HEK293 (cell line): Measurements from ENCODE around the gene AP5Z1.
A peak's percentile ranks its signal among the peaks of the same experiment; 100 is the strongest.

Experiments
- CTCF ChIA-PET: fragments of 350-600 bp; formaldehyde crosslinking; extraction: SDS; loops from one replicate; lab custom pipeline; 2021; ENCODE audit warnings: antibody characterized with exemption; lab: Yijun Ruan, JAX
- POLR2A ChIA-PET: fragments of 300-600 bp; formaldehyde crosslinking; extraction: SDS; loops from one replicate; lab custom pipeline; 2020; ENCODE audit warnings: antibody characterized with exemption, inconsistent platforms; lab: Yijun Ruan, JAX
- H3K27ac ChIP-seq: fragments of 200-500 bp; sonication (Bioruptor generic); 2 replicates; pipeline ENCODE4 v1.5.1; 2014; ENCODE audit warnings: low read depth, low read length, control low read depth, inconsistent platforms; ENCODE audit errors: extremely low read depth
- H3K36me3 ChIP-seq, 2 experiments: fragments of 200-500 bp in 1 of 2; sonication (Bioruptor generic) in 1 of 2; 1 replicate in 1 of 2; 2 replicates in 1 of 2; pipeline ENCODE4 v1.5.1; 2014 to 2017; ENCODE audit warnings: inconsistent platforms in 2 of 2, low read length in 2 of 2; ENCODE audit not compliant: control insufficient read depth in 2 of 2, insufficient read depth in 1 of 2
- H3K4me1 ChIP-seq: fragments of 200-500 bp; sonication (Bioruptor generic); 2 replicates; pipeline ENCODE4 v1.5.1; 2014; ENCODE audit warnings: mild to moderate bottlenecking, low read length, inconsistent platforms; ENCODE audit not compliant: control insufficient read depth, insufficient read depth
- H3K4me3 ChIP-seq: 2 replicates; pipeline ENCODE4 v1.5.1; 2011; ENCODE audit warnings: low read depth, mild to moderate bottlenecking, control low read depth, low read length, moderate library complexity
- H3K9me3 ChIP-seq: fragments of 200-500 bp; sonication (Bioruptor generic); 2 replicates; pipeline ENCODE4 v1.5.1; 2014; ENCODE audit warnings: low read depth, low read length, inconsistent platforms; ENCODE audit not compliant: control insufficient read depth, insufficient read depth
- CTCF ChIP-seq: fragments of 450-650 bp; formaldehyde crosslinking; IDR thresholded peaks from 2 replicates; pipeline ENCODE4 v1.5.1; 2016; ENCODE audit warnings: missing biosample characterization, missing genetic modification characterization
- EGR2 ChIP-seq: fragments of 450-650 bp; formaldehyde crosslinking; IDR thresholded peaks from 2 replicates; pipeline ENCODE4 v1.5.1; 2016; ENCODE audit warnings: low read depth, missing biosample characterization, missing genetic modification characterization
- FEZF1 ChIP-seq: fragments of 450-650 bp; formaldehyde crosslinking; IDR thresholded peaks from 2 replicates; pipeline ENCODE4 v1.5.1; 2016; ENCODE audit warnings: missing biosample characterization, missing genetic modification characterization
- KLF9 ChIP-seq: fragments of 450-650 bp; formaldehyde crosslinking; IDR thresholded peaks from 2 replicates; pipeline ENCODE4 v1.5.1; 2016; ENCODE audit warnings: missing biosample characterization, missing genetic modification characterization, low read depth
- REPIN1 ChIP-seq: fragments of 450-650 bp; formaldehyde crosslinking; IDR thresholded peaks from 2 replicates; pipeline ENCODE4 v1.5.1; 2017; ENCODE audit warnings: missing biosample characterization, missing genetic modification characterization, low read depth
- ZNF10 ChIP-seq: fragments of 450-650 bp; formaldehyde crosslinking; IDR thresholded peaks from 2 replicates; pipeline ENCODE4 v1.5.1; 2017; ENCODE audit warnings: missing biosample characterization, missing genetic modification characterization
- ZNF174 ChIP-seq: fragments of 450-650 bp; formaldehyde crosslinking; IDR thresholded peaks from 2 replicates; pipeline ENCODE4 v1.5.0; 2017; ENCODE audit warnings: missing biosample characterization, mild to moderate bottlenecking, missing genetic modification characterization
- ZNF248 ChIP-seq: fragments of 450-650 bp; formaldehyde crosslinking; IDR thresholded peaks from 2 replicates; pipeline ENCODE4 v1.5.1; 2017; ENCODE audit warnings: missing biosample characterization, missing genetic modification characterization
- ZNF600 ChIP-seq: fragments of 450-650 bp; formaldehyde crosslinking; IDR thresholded peaks from 2 replicates; pipeline ENCODE4 v1.5.1; 2016; ENCODE audit warnings: missing biosample characterization, missing genetic modification characterization
- ZNF664 ChIP-seq: fragments of 450-650 bp; formaldehyde crosslinking; IDR thresholded peaks from 2 replicates; pipeline ENCODE4 v1.5.1; 2016; ENCODE audit warnings: missing biosample characterization, missing genetic modification characterization
- ZNF692 ChIP-seq: fragments of 450-650 bp; formaldehyde crosslinking; IDR thresholded peaks from 2 replicates; pipeline ENCODE4 v1.5.1; 2016; ENCODE audit warnings: missing biosample characterization, missing genetic modification characterization
- ZNF707 ChIP-seq: fragments of 450-650 bp; formaldehyde crosslinking; IDR thresholded peaks from 2 replicates; pipeline ENCODE4 v1.5.1; 2016; ENCODE audit warnings: missing biosample characterization, missing genetic modification characterization
- TF ChIP-seq, protein P1 (sequence below): fragments of 450-650 bp; formaldehyde crosslinking; IDR thresholded peaks from 2 replicates; pipeline ENCODE4 v1.5.1; 2016; ENCODE audit warnings: missing biosample characterization, missing genetic modification characterization
- TF ChIP-seq, protein P2 (sequence below): fragments of 450-650 bp; formaldehyde crosslinking; IDR thresholded peaks from 2 replicates; pipeline ENCODE4 v1.5.1; 2017; ENCODE audit warnings: missing biosample characterization, missing genetic modification characterization

The AP5Z1 gene

DNA sequence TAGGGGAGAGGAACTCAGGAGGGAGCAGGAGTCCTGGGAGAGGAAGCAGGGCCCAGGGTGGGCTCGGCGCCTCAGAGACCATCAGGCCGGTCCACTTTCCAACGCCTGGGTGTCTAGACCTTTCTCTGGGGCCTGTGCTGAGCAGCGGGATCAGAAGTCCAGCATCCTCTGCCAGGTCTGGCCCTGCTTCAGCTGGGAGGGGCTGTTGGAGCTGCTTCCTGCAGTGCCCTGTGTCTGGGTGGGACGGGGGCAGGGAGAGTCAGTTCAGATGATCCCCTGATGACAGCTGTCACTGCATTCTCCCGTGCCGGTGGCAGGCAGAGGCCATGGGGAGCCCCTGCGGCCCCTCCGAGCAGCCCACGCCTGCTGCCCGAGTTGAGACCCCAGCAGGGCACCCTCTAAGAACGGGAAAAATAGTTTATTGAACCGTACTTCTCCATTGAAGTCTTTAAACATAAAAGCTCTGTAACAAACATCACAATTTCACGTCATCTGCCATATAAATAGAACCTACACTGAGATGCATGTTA, 23.3 kb downstream of the AP5Z1 start:
- ChIA-PET POLR2A (interaction anchor here (1.7 kb wide), 1 partner anchor 23 kb away, joined by 7 read pairs; the partner anchor contains the start of gene AP5Z1), CTCF (interaction anchor here (0.6 to 3.1 kb wide), 11 partner anchors 8 to 528 kb away, joined by 3 to 25 read pairs (median 5); partner anchors contain the start of gene RADIL)
- no peaks in the 10 kb centered on the region; the same call in 1 of the 2 replicates for H3K4me1 ChIP-seq
- no peaks in the 10 kb centered on the region for H3K36me3 ChIP-seq
- no peak for TF ChIP-seq ZNF692 (tag by site-specific recombination)
- TF ChIP-seq ZNF10 (tag by site-specific recombination): no peak
- no peak for TF ChIP-seq FEZF1 (tag by site-specific recombination)
- TF ChIP-seq ZNF707 (tag by site-specific recombination): no peak
- no peak for TF ChIP-seq ZNF174 (tag by site-specific recombination)
- TF ChIP-seq CTCF (tag by site-specific recombination): no peak
- TF ChIP-seq ZNF248 (tag by site-specific recombination): no peak
- TF ChIP-seq, protein P1, sequence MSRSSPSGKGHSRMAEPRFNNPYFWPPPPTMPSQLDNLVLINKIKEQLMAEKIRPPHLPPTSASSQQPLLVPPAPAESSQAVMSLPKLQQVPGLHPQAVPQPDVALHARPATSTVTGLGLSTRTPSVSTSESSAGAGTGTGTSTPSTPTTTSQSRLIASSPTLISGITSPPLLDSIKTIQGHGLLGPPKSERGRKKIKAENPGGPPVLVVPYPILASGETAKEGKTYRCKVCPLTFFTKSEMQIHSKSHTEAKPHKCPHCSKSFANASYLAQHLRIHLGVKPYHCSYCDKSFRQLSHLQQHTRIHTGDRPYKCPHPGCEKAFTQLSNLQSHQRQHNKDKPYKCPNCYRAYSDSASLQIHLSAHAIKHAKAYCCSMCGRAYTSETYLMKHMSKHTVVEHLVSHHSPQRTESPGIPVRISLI: no peak
- TF ChIP-seq ZNF664 (tag by site-specific recombination): no peak
- TF ChIP-seq, protein P2, sequence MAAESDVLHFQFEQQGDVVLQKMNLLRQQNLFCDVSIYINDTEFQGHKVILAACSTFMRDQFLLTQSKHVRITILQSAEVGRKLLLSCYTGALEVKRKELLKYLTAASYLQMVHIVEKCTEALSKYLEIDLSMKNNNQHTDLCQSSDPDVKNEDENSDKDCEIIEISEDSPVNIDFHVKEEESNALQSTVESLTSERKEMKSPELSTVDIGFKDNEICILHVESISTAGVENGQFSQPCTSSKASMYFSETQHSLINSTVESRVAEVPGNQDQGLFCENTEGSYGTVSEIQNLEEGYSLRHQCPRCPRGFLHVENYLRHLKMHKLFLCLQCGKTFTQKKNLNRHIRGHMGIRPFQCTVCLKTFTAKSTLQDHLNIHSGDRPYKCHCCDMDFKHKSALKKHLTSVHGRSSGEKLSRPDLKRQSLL (tag by site-specific recombination): no peak
- no peak overlapping the region for H3K4me3 ChIP-seq
- no peak overlapping the region for H3K27ac ChIP-seq
- no peaks in the 10 kb centered on the region for H3K9me3 ChIP-seq

DNA sequence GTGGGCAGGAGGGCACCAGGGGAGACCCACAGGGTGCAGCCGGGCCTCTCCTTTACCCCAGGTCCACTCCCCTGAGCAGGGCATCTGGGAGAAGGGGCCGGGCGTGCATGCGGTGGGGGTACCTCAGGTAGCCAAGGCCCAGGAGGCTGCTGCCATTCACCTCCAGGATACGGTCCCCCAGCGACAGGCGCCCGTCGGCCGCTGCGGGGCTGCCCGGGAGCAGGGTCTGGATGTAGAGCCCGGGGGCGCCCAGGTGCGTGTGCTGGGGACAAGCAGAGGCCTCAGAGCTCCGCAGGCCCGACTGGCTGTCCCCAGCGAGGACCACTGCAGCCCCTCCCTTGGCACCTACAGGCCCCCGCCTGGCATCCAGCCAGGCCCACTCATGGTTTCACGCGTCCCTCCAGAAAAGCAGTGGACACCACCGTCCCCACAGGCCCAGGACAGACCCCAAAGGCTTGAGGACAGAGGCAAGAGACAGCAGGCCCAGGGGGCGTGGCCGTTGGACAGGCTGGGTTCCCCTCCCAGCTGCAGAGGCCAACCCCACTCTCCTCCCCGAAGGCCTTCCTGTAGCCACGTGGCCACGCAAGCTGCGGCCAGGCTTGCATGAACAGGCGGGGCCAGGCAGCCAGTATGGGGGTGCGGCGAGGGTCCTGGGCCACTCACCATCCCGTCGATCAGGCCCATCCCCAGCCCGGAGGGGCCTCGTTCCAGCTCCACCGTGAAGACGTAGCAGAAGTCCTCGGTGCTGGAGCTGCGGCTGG, 24.3 kb downstream of the AP5Z1 start:
- no peaks in the 10 kb centered on the region for H3K9me3 ChIP-seq
- H3K27ac ChIP-seq: no peak overlapping the region
- no peaks in the 10 kb centered on the region; the same call in 1 of the 2 replicates for H3K4me1 ChIP-seq
- CTCF ChIA-PET: interaction anchor here (0.6 to 2.5 kb wide), 5 partner anchors 7 to 527 kb away, joined by 3 to 25 read pairs (median 4); partner anchors contain the start of gene RADIL
- no peak overlapping the region for H3K4me3 ChIP-seq
- POLR2A ChIA-PET: interaction anchor here (1.7 kb wide), 1 partner anchor 24 kb away, joined by 7 read pairs; the partner anchor contains the start of gene AP5Z1
- no peaks in the 10 kb centered on the region for H3K36me3 ChIP-seq
- TF ChIP-seq ZNF600 (tag by site-specific recombination) (no peak), KLF9 (tag by site-specific recombination) (0 out of 2 replicates have a peak, but pooled peaks have one; percentile 17)

DNA sequence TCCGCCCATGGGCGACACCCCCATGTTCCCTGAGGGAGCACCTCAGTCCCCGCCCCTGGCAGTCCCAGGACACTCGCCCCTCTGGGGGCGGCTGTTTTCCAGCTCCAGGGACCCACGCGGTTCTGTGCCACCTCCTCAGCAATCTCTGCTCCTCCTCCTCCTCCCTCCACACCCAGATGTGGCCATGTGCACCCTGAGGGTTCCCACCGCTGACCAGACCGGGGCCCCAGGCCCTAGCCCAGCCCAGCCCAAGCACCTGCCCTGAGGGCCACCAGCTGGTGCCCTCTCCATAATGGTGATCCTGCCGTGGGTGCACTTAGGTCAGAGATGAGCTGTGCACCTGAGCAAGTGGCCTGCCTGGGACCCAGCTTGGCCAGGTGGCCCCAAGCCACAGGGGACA, 25.1 kb downstream of the AP5Z1 start:
- ChIA-PET POLR2A (no interaction called here), CTCF (interaction anchor here (1.7 kb wide), 1 partner anchor 83 kb away, joined by 3 read pairs; the partner anchor contains the start of gene RADIL)
- no peak overlapping the region for H3K27ac ChIP-seq
- H3K9me3 ChIP-seq: no peaks in the 10 kb centered on the region
- peak; percentile 17; the same call in 1 of the 2 replicates for TF ChIP-seq EGR2
- no peak for TF ChIP-seq REPIN1 (tag by site-specific recombination)
- no peak overlapping the region for H3K4me3 ChIP-seq
- H3K36me3 ChIP-seq: no peaks in the 10 kb centered on the region
- H3K4me1 ChIP-seq: no peaks in the 10 kb centered on the region
